ENCODE data around the gene TMEM214. TPM values are rescaled to one million over a fixed set of nuclear protein-coding genes. Genes with fewer than 3 reads are reported as not detected.

TMEM214 gene
- polyA plus RNA-seq, 1 donor (not counting 4 experiments of a cell fraction or from before 2014, with no cell fraction given): 38.0 TPM

GRCh38 chr2:27089111-27089954 lies 56.6 kb downstream of the TMEM214 start:
- Histone ChIP-seq H3K27me3 (ENCODE audit: control insufficient read depth, extremely low read depth, insufficient read depth, low read length) (no peaks in the 10 kb centered on the region), H3K9me1 (ENCODE audit: control insufficient read depth, extremely low read depth, insufficient read depth, low read length) (no peaks in the 10 kb centered on the region), H3K27ac (ENCODE audit: control insufficient read depth, insufficient read depth, low read length) (no peak overlapping the region), H3K4me2 (ENCODE audit: control insufficient read depth, extremely low read depth, insufficient read depth, low read depth, low read length) (no peak overlapping the region), H2AFZ (ENCODE audit: control insufficient read depth, low read length) (no peak overlapping the region), H3K36me3 (ENCODE audit: control insufficient read depth in 2 of 2, extremely low read depth in 1 of 2, insufficient read depth in 2 of 2, low read length in 2 of 2) (no peaks in the 10 kb centered on the region), H3K9ac (ENCODE audit: control insufficient read depth, extremely low read depth, insufficient read depth, low read length) (no peak overlapping the region), H3K4me3 (ENCODE audit: control insufficient read depth in 2 of 3, extremely low read depth in 1 of 3, insufficient read depth in 2 of 3, low read depth in 1 of 3, low read length in 3 of 3) (no peak overlapping the region), H4K20me1 (ENCODE audit: control insufficient read depth, extremely low read depth, insufficient read depth, low read length) (no peaks in the 10 kb centered on the region), H3K4me1 (ENCODE audit: control insufficient read depth, extremely low read depth, insufficient read depth, low read length) (peaks cover 10% of the 10 kb centered on the region), H3K9me3 (ENCODE audit: control insufficient read depth, low read depth, low read length) (no peaks in the 10 kb centered on the region), H3K79me2 (ENCODE audit: control insufficient read depth, insufficient read depth, low read length) (no peaks in the 10 kb centered on the region)
- dilution Hi-C loops (cut with MboI; ENCODE audit: extremely low pct_ligation_motif_present, low sequenced_read_pairs): no loop called here
- no peak for DNase-seq (ENCODE audit: low read depth, low spot score)
- TF ChIP-seq EZH2 (IDR thresholded peaks at IDR 0.05; ENCODE audit: low read length) (no peak), CTCF (optimal IDR thresholded peaks at IDR 0.05 in 1 of 3, IDR thresholded peaks at IDR 0.05 in 1 of 3, conservative IDR thresholded peaks at IDR 0.05 in 1 of 3; ENCODE audit: extremely low read depth in 1 of 3, insufficient read depth in 2 of 3, low read length in 3 of 3) (no peak)
- FAIRE-seq: no peak

Other genes with a start within 250 kb of the TMEM214 start
- 2.3 to 13.7 TPM (median 12.4 TPM) in 3 replicates for gene CENPA, start 246.9 kb upstream of the TMEM214 start, polyA plus RNA-seq
- not detected in 3 replicates for gene DPYSL5, start 184.8 kb upstream of the TMEM214 start, polyA plus RNA-seq
- 12.6 to 16.5 TPM (median 15.0 TPM) in 3 replicates for gene MAPRE3, start 62.3 kb upstream of the TMEM214 start, polyA plus RNA-seq
- gene AGBL5, start 18.7 kb downstream of the TMEM214 start, polyA plus RNA-seq: 24.5 to 27.7 TPM (median 25.5 TPM) in 3 replicates
- gene OST4, start 38.7 kb downstream of the TMEM214 start, polyA plus RNA-seq: 393 to 636 TPM (median 541 TPM) in 3 replicates
- 0.01 to 0.06 TPM (median 0.03 TPM) in 3 replicates for gene EMILIN1, start 45.6 kb downstream of the TMEM214 start, polyA plus RNA-seq
- gene KHK, start 53.8 kb downstream of the TMEM214 start, polyA plus RNA-seq: 0.06 to 0.36 TPM (median 0.21 TPM) in 3 replicates
- 1.1 to 1.4 TPM (median 1.3 TPM) in 3 replicates for gene CGREF1, start 86.2 kb downstream of the TMEM214 start, polyA plus RNA-seq
- gene ABHD1, start 90.8 kb downstream of the TMEM214 start, polyA plus RNA-seq: not detected in 3 replicates
- 48.7 to 51.0 TPM (median 50.9 TPM) in 3 replicates for gene PREB, start 101.7 kb downstream of the TMEM214 start, polyA plus RNA-seq
- gene PRR30, start 106.4 kb downstream of the TMEM214 start, polyA plus RNA-seq: not detected in 3 replicates
- gene TCF23, start 116.0 kb downstream of the TMEM214 start, polyA plus RNA-seq: not detected in 3 replicates
- 154 to 168 TPM (median 156 TPM) in 3 replicates for gene ATRAID, start 179.1 kb downstream of the TMEM214 start, polyA plus RNA-seq
- gene SLC5A6, start 179.3 kb downstream of the TMEM214 start, polyA plus RNA-seq: 55.1 to 72.3 TPM (median 60.4 TPM) in 3 replicates
- 17.1 to 33.3 TPM (median 21.0 TPM) in 3 replicates for gene CAD, start 184.4 kb downstream of the TMEM214 start, polyA plus RNA-seq
- gene SLC30A3, start 230.1 kb downstream of the TMEM214 start, polyA plus RNA-seq: not detected in 3 replicates
- gene DNAJC5G, start 242.5 kb downstream of the TMEM214 start, polyA plus RNA-seq: not detected in 3 replicates
- gene TRIM54, start 249.5 kb downstream of the TMEM214 start, polyA plus RNA-seq: not detected in 3 replicates